Brain microvascular endothelial cell (primary cell): ENCODE data around the gene CACNG8.

Source experiments
- DNase-seq: peaks from one replicate; pipeline ENCODE4 v3.0.0-alpha.2; 2020
- H3K27ac ChIP-seq: fragments of 250-450 bp; sonication (Bioruptor Pico); 2 replicates; pipeline ENCODE4 v1.5.1; 2020; ENCODE audit warnings: mild to moderate bottlenecking, moderate library complexity
- H3K27me3 ChIP-seq: fragments of 250-450 bp; sonication (Bioruptor Pico); replicated peaks from 2 replicates; pipeline ENCODE4 v1.5.1; 2020; ENCODE audit warnings: mild to moderate bottlenecking
- H3K36me3 ChIP-seq: fragments of 250-450 bp; sonication (Bioruptor Pico); replicated peaks from 2 replicates; pipeline ENCODE4 v1.5.1; 2020; ENCODE audit warnings: mild to moderate bottlenecking
- H3K4me3 ChIP-seq: 2 replicates; pipeline ENCODE4 v1.5.1; 2011; ENCODE audit warnings: low read depth, mild to moderate bottlenecking, control low read depth, low read length, moderate library complexity
- CTCF ChIP-seq: IDR thresholded peaks from 2 replicates; pipeline ENCODE4 v1.5.1; 2011; ENCODE audit warnings: low read depth, mild to moderate bottlenecking, moderate library complexity, low read length, control low read depth, inconsistent platforms; ENCODE audit errors: missing control alignments
- in situ Hi-C: cut with HindIII; loops from 2 replicates; pipeline ENCODE4 v1.10.0; 2017; ENCODE audit warnings: low sequenced_read_pairs, low pct_ligation_motif_present

CACNG8 gene

GRCh38 chr19:53992211-53992610 lies 29.5 kb downstream of the CACNG8 start:
- Histone ChIP-seq H3K27ac (no peak overlapping the region), H3K36me3 (no peaks in the 10 kb centered on the region), H3K4me3 (no peak overlapping the region), H3K27me3 (peaks cover 9% of the 10 kb centered on the region)
- DNase-seq: no peak
- TF ChIP-seq CTCF: no peak
- in situ Hi-C loops: no loop called here

DNA sequence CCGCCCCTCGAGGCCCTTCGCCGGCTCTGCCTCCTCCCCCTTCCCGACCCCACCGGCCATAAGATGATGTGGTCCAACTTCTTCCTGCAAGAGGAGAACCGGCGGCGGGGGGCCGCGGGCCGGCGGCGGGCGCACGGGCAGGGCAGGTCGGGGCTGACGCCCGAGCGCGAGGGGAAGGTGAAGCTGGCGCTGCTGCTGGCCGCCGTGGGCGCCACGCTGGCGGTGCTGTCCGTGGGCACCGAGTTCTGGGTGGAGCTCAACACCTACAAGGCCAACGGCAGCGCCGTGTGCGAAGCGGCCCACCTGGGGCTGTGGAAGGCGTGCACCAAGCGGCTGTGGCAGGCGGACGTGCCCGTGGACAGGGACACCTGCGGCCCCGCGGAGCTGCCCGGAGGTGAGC lies 30.1 kb downstream of the CACNG8 start:
- Histone ChIP-seq H3K27ac (no peak overlapping the region), H3K4me3 (no peak overlapping the region), H3K27me3 (peaks cover 9% of the 10 kb centered on the region), H3K36me3 (no peaks in the 10 kb centered on the region)
- no peak for DNase-seq
- in situ Hi-C loops: no loop called here
- no peak for TF ChIP-seq CTCF

GRCh38 chr19:53993448-53993847 lies 30.7 kb downstream of the CACNG8 start:
- no peak for TF ChIP-seq CTCF
- no peak for DNase-seq
- Histone ChIP-seq H3K27me3 (peaks cover 11% of the 10 kb centered on the region), H3K4me3 (no peak overlapping the region), H3K27ac (no peak overlapping the region), H3K36me3 (no peaks in the 10 kb centered on the region)
- in situ Hi-C loops: no loop called here

- in situ Hi-C loops: no loop called here
- DNase-seq: peak; percentile 22
- Histone ChIP-seq H3K27ac (no peak overlapping the region), H3K36me3 (no peaks in the 10 kb centered on the region), H3K27me3 (peaks cover 13% of the 10 kb centered on the region), H3K4me3 (no peak overlapping the region)
- TF ChIP-seq CTCF: no peak
Observed at GRCh38 chr19:53994811-53995210, 32.1 kb downstream of the CACNG8 start.

DNA sequence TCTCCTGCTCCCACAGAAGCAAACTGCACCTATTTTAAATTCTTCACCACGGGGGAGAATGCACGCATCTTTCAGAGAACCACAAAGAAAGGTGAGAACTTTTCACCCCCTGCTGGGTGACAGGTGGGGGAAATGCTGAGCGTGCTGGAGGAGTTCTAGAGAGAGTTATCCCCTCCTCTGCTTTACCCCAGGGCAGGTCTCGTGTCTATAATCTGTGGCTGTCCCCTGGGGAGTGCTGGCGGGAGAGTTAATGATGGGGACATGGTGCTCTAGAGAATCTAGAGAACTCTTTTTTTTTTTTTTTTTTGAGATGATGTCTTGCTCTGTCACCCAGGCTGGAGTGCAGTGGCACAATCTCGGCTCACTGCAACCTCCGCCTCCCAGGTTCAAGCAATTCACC lies 35.5 kb downstream of the CACNG8 start:
- no peak for DNase-seq
- Histone ChIP-seq H3K36me3 (no peaks in the 10 kb centered on the region), H3K27ac (no peak overlapping the region), H3K4me3 (no peak overlapping the region), H3K27me3 (peaks cover 5% of the 10 kb centered on the region)
- TF ChIP-seq CTCF: no peak
- in situ Hi-C loops: no loop called here

- in situ Hi-C loops: no loop called here
- no peak for TF ChIP-seq CTCF
- no peak for DNase-seq
- H3K27ac ChIP-seq: no peak overlapping the region
- H3K27me3 ChIP-seq: peaks cover 4% of the 10 kb centered on the region
- no peak overlapping the region for H3K4me3 ChIP-seq
- no peaks in the 10 kb centered on the region for H3K36me3 ChIP-seq
Observed at GRCh38 chr19:53999694-54000093, 37.0 kb downstream of the CACNG8 start.
